ENCODE measurements around the gene KCNAB2. TPM values are rescaled to one million over a fixed set of nuclear protein-coding genes. Genes with fewer than 3 reads are reported as not detected.
"Not testable (repeated sequence)": the region's sequence is repeated elsewhere in the genome, so short reads cannot be mapped to it uniquely, and the experiment has no call there.

The KCNAB2 gene
- polyA plus RNA-seq, 2 donors, result 2.2 to 2.8 TPM

DNA sequence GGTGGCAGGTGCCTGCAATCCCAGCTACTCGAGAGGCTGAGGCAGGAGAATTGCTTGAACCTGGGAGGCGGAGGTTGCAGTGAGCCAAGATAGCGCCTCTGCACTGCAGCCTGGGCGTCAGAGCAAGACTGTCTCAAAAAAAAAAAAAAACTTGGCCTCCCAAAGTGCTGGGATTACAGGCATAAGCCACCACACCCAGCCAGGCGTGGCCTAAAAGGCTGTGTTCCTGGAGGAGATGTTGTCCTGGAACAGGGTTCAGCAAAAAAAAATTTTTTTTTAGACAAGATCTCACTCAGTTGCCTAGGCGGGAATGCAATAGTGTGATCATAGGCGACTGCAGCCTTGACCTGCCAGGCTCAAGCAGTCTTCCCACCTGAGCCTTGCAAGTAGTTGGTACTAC, 28.0 kb upstream of the KCNAB2 start:
- not testable (repeated sequence) for H3K4me3 ChIP-seq (ENCODE audit: low read depth in 1 of 2, low read length in 2 of 2); H3K9me3 ChIP-seq (ENCODE audit: control insufficient read depth in 2 of 2, insufficient read depth in 1 of 2, low read depth in 1 of 2, low read length in 1 of 2); H3K27me3 ChIP-seq (ENCODE audit: control insufficient read depth in 1 of 2, insufficient read depth in 2 of 2, low read length in 2 of 2); H3K36me3 ChIP-seq (ENCODE audit: control insufficient read depth in 2 of 2, insufficient read depth in 2 of 2, low read length in 1 of 2); H3K27ac ChIP-seq (ENCODE audit: low read depth in 2 of 2, low read length in 1 of 2)
- 50 to 64% methylated on average over 7 of the region's 7 CpGs for WGBS, 2 donors
- H3K4me1 ChIP-seq (ENCODE audit: control insufficient read depth in 2 of 2, insufficient read depth in 2 of 2, low read length in 1 of 2), result peaks cover 0 to 11% of the 10 kb centered on the region in 2 donors

DNA sequence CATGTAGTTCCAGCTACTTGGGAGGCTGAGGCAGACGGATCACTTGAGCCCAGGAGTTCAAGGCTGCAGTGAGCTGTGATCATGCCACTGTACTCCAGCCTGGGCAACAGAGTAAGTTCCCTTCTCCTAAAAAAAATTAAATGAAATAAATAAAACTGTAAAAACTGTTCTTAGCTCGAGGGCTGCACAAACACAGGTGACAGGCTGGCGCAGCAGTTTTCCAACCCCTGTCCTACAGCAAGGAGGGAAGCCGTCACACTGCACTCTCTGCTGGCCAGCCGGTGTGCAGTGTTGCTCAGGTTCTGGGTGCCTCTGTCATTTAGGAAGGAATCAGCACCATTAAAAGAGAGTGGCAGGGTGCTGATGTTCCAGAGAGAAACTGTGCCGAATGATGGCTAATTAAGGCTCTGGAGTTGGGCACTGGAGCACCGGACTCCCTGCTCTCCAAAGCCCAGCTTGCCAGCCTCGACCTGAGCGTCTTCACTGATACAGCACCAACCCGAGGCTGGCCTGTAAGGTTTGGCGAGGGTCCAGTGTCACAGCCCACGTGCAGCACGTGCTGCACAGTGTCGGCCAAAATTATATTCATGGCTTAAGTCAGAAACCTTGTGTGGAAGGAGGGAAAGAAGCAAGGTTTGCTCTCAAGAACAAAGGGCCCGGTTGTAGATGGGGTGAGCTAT, 26.4 kb upstream of the KCNAB2 start:
- 80 to 83% methylated on average over 15 of the region's 15 CpGs for WGBS, 2 donors
- Histone ChIP-seq H3K4me1 (ENCODE audit: control insufficient read depth in 2 of 2, insufficient read depth in 2 of 2, low read length in 1 of 2) (peaks cover 0 to 11% of the 10 kb centered on the region in 2 donors), H3K36me3 (ENCODE audit: control insufficient read depth in 2 of 2, insufficient read depth in 2 of 2, low read length in 1 of 2) (no peaks in the 10 kb centered on the region), H3K4me3 (ENCODE audit: low read depth in 1 of 2, low read length in 2 of 2) (no peak overlapping the region), H3K9me3 (ENCODE audit: control insufficient read depth in 2 of 2, insufficient read depth in 1 of 2, low read depth in 1 of 2, low read length in 1 of 2) (peaks cover 0 to 2% of the 10 kb centered on the region in 2 donors), H3K27ac (ENCODE audit: low read depth in 2 of 2, low read length in 1 of 2) (no peak overlapping the region), H3K27me3 (ENCODE audit: control insufficient read depth in 1 of 2, insufficient read depth in 2 of 2, low read length in 2 of 2) (no peaks in the 10 kb centered on the region)

DNA sequence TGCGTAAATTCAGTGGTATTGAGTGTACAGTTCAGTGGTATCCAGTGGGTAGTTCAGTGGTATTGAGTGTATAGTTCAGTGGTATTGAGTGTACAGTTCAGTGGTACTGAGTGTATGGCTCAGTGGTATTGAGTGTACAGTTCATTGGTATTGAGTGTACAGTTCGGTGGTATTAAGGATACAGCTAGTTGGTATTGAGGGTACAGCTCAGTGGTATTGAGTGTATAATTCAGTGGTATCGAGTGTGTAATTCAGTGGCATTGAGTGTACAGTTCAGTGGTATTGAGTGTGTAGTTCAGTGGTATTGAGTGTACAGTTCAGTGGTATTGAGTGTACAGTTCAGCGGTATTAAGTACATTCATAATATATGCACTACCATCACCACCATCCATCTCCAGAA, 23.5 kb upstream of the KCNAB2 start:
- Histone ChIP-seq H3K27ac (ENCODE audit: low read depth in 2 of 2, low read length in 1 of 2) (no peak overlapping the region), H3K36me3 (ENCODE audit: control insufficient read depth in 2 of 2, insufficient read depth in 2 of 2, low read length in 1 of 2) (no peaks in the 10 kb centered on the region), H3K27me3 (ENCODE audit: control insufficient read depth in 1 of 2, insufficient read depth in 2 of 2, low read length in 2 of 2) (peaks cover 0 to 2% of the 10 kb centered on the region in 2 donors), H3K9me3 (ENCODE audit: control insufficient read depth in 2 of 2, insufficient read depth in 1 of 2, low read depth in 1 of 2, low read length in 1 of 2) (peaks cover 0 to 2% of the 10 kb centered on the region in 2 donors), H3K4me1 (ENCODE audit: control insufficient read depth in 2 of 2, insufficient read depth in 2 of 2, low read length in 1 of 2) (peaks cover 0 to 5% of the 10 kb centered on the region in 2 donors), H3K4me3 (ENCODE audit: low read depth in 1 of 2, low read length in 2 of 2) (no peak overlapping the region)
- 98 to 99% methylated on average over 4 of the region's 4 CpGs for WGBS, 2 donors

DNA sequence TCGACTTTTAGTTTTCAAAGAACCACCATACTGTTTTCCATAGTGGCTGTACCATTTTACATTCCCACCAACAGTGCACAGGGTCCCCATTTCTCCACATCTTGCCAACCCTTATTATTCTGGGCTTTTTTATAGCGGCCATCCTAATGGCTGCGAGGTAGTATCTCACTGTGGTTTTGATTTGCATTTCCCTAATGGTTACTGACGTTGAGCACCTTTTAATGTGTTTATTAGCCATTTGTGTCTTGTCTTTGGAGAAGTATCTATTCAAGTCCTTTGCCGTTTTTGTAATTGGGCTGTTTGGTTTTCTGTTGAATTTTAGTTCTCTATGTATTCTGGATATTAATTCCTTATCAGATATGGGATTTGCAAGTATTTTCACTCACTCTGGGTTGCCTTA, 22.3 kb upstream of the KCNAB2 start:
- Histone ChIP-seq H3K4me1 (ENCODE audit: control insufficient read depth in 2 of 2, insufficient read depth in 2 of 2, low read length in 1 of 2) (peaks cover 0 to 4% of the 10 kb centered on the region in 2 donors), H3K27ac (ENCODE audit: low read depth in 2 of 2, low read length in 1 of 2) (no peak overlapping the region), H3K4me3 (ENCODE audit: low read depth in 1 of 2, low read length in 2 of 2) (no peak overlapping the region), H3K27me3 (ENCODE audit: control insufficient read depth in 1 of 2, insufficient read depth in 2 of 2, low read length in 2 of 2) (peaks cover 0 to 2% of the 10 kb centered on the region in 2 donors), H3K36me3 (ENCODE audit: control insufficient read depth in 2 of 2, insufficient read depth in 2 of 2, low read length in 1 of 2) (no peaks in the 10 kb centered on the region), H3K9me3 (ENCODE audit: control insufficient read depth in 2 of 2, insufficient read depth in 1 of 2, low read depth in 1 of 2, low read length in 1 of 2) (no peaks in the 10 kb centered on the region)
- WGBS, 2 donors, result 86 to 90% methylated on average over 5 of the region's 5 CpGs

DNA sequence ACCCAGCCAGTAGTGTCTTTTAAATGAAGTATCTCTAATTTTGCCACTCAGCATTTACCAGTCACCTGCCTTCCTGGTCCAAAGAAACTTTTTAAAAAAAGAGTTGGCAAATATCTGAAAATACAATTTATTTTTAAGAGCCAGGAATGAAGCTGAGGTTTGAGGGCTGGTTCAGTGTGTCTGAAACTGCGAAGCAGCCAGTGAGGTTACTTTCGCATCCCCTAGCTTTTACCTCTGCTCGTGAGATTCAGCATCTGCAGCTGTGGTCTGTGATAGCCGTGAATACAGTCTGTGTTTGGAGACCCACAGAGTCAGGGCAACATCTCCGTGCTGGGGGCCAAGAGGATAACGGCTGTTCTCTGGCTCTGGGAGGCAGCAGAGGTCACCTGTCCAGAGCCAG, 21.3 kb upstream of the KCNAB2 start:
- H3K4me1 ChIP-seq (ENCODE audit: control insufficient read depth in 2 of 2, insufficient read depth in 2 of 2, low read length in 1 of 2), result peaks cover 0 to 6% of the 10 kb centered on the region in 2 donors
- no peak overlapping the region for H3K4me3 ChIP-seq (ENCODE audit: low read depth in 1 of 2, low read length in 2 of 2)
- H3K27ac ChIP-seq (ENCODE audit: low read depth in 2 of 2, low read length in 1 of 2), result no peak overlapping the region
- H3K27me3 ChIP-seq (ENCODE audit: control insufficient read depth in 1 of 2, insufficient read depth in 2 of 2, low read length in 2 of 2), result peaks cover 0 to 2% of the 10 kb centered on the region in 2 donors
- no peaks in the 10 kb centered on the region for H3K9me3 ChIP-seq (ENCODE audit: control insufficient read depth in 2 of 2, insufficient read depth in 1 of 2, low read depth in 1 of 2, low read length in 1 of 2)
- WGBS, 2 donors, result 80 to 87% methylated on average over 6 of the region's 6 CpGs
- H3K36me3 ChIP-seq (ENCODE audit: control insufficient read depth in 2 of 2, insufficient read depth in 2 of 2, low read length in 1 of 2), result no peaks in the 10 kb centered on the region

DNA sequence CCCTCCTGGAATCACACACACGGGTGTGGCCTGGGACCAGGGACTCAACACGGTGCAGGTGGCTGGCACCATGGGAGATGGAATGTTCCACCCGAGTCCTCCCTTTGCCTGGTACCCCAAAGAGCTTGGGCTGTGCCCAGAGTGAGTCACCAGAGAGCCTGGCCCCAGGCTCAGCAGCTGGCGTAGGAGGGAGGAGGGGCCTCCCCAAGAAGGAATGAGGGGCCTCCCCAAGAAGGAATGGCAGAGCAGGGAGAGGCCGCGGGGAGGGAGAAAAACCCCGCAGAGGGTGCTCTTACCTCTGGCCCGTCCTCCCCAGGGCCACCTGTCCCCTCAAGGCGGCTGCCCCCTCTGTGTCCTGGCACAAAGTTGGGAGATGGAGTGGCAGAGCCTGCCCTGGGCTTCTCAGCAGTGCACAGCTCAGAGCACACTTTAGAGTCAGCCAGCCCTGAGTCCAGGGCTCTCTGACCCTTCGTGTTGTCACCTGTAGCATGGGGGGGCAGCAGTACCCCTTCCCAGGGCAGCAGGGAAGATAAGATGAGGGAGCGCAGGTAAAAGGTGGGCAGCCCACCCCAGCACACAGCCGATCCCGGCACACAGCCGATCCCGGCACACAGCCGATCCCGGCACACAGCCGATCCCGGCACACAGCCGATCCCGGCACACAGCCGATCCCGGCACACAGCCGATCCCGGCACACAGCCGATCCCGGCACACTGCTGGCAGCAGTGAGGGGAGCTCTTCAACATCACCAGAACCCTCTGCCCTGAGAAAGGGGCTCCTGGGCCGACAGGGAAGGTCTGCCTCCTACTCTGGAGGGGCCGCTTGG, 20.2 kb upstream of the KCNAB2 start:
- no peaks in the 10 kb centered on the region for H3K9me3 ChIP-seq (ENCODE audit: control insufficient read depth in 2 of 2, insufficient read depth in 1 of 2, low read depth in 1 of 2, low read length in 1 of 2)
- H3K4me3 ChIP-seq (ENCODE audit: low read depth in 1 of 2, low read length in 2 of 2), result peak overlapping the region in 1 of 2 donors; percentile 29
- peaks cover 0 to 2% of the 10 kb centered on the region in 2 donors for H3K27me3 ChIP-seq (ENCODE audit: control insufficient read depth in 1 of 2, insufficient read depth in 2 of 2, low read length in 2 of 2)
- H3K4me1 ChIP-seq (ENCODE audit: control insufficient read depth in 2 of 2, insufficient read depth in 2 of 2, low read length in 1 of 2), result peaks cover 0 to 9% of the 10 kb centered on the region in 2 donors
- WGBS, 2 donors, result 28 to 34% methylated on average over 22 to 29 of the region's 29 CpGs
- H3K27ac ChIP-seq (ENCODE audit: low read depth in 2 of 2, low read length in 1 of 2), result no peak overlapping the region
- H3K36me3 ChIP-seq (ENCODE audit: control insufficient read depth in 2 of 2, insufficient read depth in 2 of 2, low read length in 1 of 2), result no peaks in the 10 kb centered on the region

DNA sequence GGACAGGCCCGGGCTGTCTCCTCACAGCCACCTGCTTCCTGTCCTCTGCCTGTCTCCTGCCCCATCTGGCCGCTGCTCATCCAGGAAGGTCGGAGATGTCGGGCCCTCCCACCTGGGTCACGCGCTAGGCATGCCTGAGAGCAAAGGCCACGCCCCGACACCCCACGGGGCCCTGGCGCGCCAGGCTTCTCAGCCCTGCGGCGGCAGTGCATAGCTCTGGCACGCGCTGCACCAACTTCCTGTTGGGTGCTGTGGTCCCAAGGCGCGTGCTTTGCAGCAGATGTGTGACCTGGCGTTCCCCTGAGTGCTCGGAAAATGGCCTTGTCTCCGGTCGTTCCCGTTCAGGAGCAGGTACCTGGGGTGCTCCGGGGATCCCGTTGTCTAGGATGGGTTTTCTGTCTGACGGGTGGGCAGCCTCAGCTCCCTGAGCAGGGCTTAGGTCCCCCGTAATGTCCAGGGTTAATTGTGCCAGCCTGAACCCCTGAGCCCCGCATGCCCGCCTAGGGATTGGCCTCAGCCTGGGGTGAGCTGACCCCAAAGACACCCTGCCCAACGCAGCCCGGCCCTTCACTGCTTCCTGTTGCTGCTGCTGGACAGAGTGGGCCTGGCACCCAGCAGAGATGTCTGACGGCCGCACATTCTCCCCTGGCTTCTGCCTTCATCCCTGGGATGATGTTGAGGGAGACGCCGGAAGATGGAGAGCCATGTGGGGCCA, 19.4 kb upstream of the KCNAB2 start:
- no peaks in the 10 kb centered on the region for H3K36me3 ChIP-seq (ENCODE audit: control insufficient read depth in 2 of 2, insufficient read depth in 2 of 2, low read length in 1 of 2)
- 21 to 26% methylated on average over 34 of the region's 34 CpGs for WGBS, 2 donors
- H3K4me1 ChIP-seq (ENCODE audit: control insufficient read depth in 2 of 2, insufficient read depth in 2 of 2, low read length in 1 of 2), result peaks cover 0 to 9% of the 10 kb centered on the region in 2 donors
- peak overlapping the region; percentile 5 to 29 for H3K4me3 ChIP-seq (ENCODE audit: low read depth in 1 of 2, low read length in 2 of 2)
- no peak overlapping the region for H3K27ac ChIP-seq (ENCODE audit: low read depth in 2 of 2, low read length in 1 of 2)
- H3K9me3 ChIP-seq (ENCODE audit: control insufficient read depth in 2 of 2, insufficient read depth in 1 of 2, low read depth in 1 of 2, low read length in 1 of 2), result no peaks in the 10 kb centered on the region
- peaks cover 0 to 2% of the 10 kb centered on the region in 2 donors for H3K27me3 ChIP-seq (ENCODE audit: control insufficient read depth in 1 of 2, insufficient read depth in 2 of 2, low read length in 2 of 2)

DNA sequence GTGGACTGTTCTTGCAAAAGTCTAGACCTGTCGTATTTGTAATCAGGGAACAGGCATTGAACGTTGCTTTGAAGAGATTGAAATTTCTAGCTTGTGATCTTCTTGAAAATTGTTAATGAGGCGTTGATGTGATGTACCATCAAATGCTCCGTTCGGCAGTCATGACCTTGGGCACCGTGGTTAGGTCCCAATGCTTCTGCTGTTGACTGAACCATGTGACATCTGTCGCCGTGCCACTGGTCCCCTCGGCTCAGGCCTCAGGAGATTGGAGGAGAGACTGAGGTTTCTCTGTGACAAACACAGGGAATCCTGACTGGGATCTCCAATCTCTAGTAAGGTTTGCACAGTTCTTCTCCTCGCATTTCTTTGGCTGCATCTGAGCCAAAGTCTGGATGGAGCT, 18.1 kb upstream of the KCNAB2 start:
- no peaks in the 10 kb centered on the region for H3K9me3 ChIP-seq (ENCODE audit: control insufficient read depth in 2 of 2, insufficient read depth in 1 of 2, low read depth in 1 of 2, low read length in 1 of 2)
- 53 to 66% methylated on average over 10 of the region's 10 CpGs for WGBS, 2 donors
- peak overlapping the region; percentile 6 to 41 for H3K27ac ChIP-seq (ENCODE audit: low read depth in 2 of 2, low read length in 1 of 2)
- peaks cover 0 to 9% of the 10 kb centered on the region in 2 donors for H3K4me1 ChIP-seq (ENCODE audit: control insufficient read depth in 2 of 2, insufficient read depth in 2 of 2, low read length in 1 of 2)
- H3K27me3 ChIP-seq (ENCODE audit: control insufficient read depth in 1 of 2, insufficient read depth in 2 of 2, low read length in 2 of 2), result peaks cover 0 to 2% of the 10 kb centered on the region in 2 donors
- H3K4me3 ChIP-seq (ENCODE audit: low read depth in 1 of 2, low read length in 2 of 2), result no peak overlapping the region
- H3K36me3 ChIP-seq (ENCODE audit: control insufficient read depth in 2 of 2, insufficient read depth in 2 of 2, low read length in 1 of 2), result no peaks in the 10 kb centered on the region

DNA sequence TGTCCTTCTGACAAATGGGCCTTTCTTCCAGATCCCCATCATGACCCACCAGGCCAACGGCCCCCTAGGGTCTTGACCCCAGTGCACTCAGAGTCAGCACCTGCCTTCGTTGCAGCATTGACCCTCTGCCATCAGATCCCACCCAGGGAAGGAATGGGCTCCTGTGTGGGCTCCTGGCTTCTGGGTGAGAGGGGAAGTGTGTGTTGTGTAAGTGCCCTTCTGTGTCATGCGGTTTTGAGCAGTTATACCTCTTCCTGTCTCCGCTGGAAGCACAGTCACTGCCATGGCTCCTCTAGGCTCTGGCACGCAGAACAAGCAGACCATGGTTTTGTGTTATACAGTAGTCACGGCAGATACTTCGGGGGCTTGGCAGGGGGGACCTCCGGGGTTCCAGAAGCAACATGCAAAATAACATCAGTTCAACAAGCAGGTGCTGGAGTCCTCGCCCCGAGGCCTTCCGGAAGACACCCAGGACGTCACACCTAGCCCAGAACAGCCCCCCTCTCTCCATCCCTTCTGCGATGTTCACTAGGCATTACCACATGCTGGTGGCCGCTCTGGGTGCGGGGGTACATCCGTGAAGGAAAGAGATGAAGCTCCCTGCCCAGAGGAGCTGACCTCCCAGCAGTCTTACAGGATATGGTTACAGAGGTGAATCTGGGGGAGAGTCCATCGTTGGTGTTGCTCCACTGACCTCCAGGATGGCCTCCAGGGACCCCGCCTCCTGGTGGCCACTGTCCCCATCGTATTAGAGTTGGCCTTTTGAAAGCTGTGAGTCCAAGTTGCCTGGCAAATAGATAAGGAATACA, 17.4 kb upstream of the KCNAB2 start:
- WGBS, 2 donors, result 68 to 72% methylated on average over 19 of the region's 19 CpGs
- H3K36me3 ChIP-seq (ENCODE audit: control insufficient read depth in 2 of 2, insufficient read depth in 2 of 2, low read length in 1 of 2), result no peaks in the 10 kb centered on the region
- H3K27me3 ChIP-seq (ENCODE audit: control insufficient read depth in 1 of 2, insufficient read depth in 2 of 2, low read length in 2 of 2), result peaks cover 0 to 2% of the 10 kb centered on the region in 2 donors
- H3K4me1 ChIP-seq (ENCODE audit: control insufficient read depth in 2 of 2, insufficient read depth in 2 of 2, low read length in 1 of 2), result peaks cover 0 to 12% of the 10 kb centered on the region in 2 donors
- no peak overlapping the region for H3K4me3 ChIP-seq (ENCODE audit: low read depth in 1 of 2, low read length in 2 of 2)
- H3K27ac ChIP-seq (ENCODE audit: low read depth in 2 of 2, low read length in 1 of 2), result peak overlapping the region; percentile 13
- no peaks in the 10 kb centered on the region for H3K9me3 ChIP-seq (ENCODE audit: control insufficient read depth in 2 of 2, insufficient read depth in 1 of 2, low read depth in 1 of 2, low read length in 1 of 2)

Data from esophagus (tissue), 2 donors.